ENCODE data around the gene NME7. TPM values are rescaled to one million over a fixed set of nuclear protein-coding genes. Genes with fewer than 3 reads are reported as not detected.

NME7 gene
- total RNA-seq, 1 experiment from 2014 or later, result 34.2 TPM

GRCh38 chr1:169308313-169309039 is 59.1 kb downstream of the NME7 start:
- no peak for TF ChIP-seq EZH2 (IDR thresholded peaks at IDR 0.05; ENCODE audit: borderline replicate concordance, low read depth, low read length, poor library complexity, severe bottlenecking)
- TF ChIP-seq CTCF (conservative IDR thresholded peaks at IDR 0.05; ENCODE audit: low read depth, low read length), result no peak
- DNase-seq (ENCODE audit: low spot score), result no peak
- Histone ChIP-seq H3K4me1 (ENCODE audit: insufficient read depth, low read length, poor library complexity, severe bottlenecking) (peaks cover 4% of the 10 kb centered on the region), H3K36me3 (ENCODE audit: insufficient read depth, low read length, poor library complexity, severe bottlenecking) (no peaks in the 10 kb centered on the region), H3K27me3 (replicated peaks; ENCODE audit: insufficient read depth, low read depth, low read length, poor library complexity) (no peaks in the 10 kb centered on the region), H3K27ac (ENCODE audit: low read depth, low read length, poor library complexity, severe bottlenecking) (no peak overlapping the region), H3K4me3 (ENCODE audit: low read depth, low read length, poor library complexity, severe bottlenecking) (no peak overlapping the region), H3K9me3 (ENCODE audit: low read depth, low read length, poor library complexity, severe bottlenecking) (no peaks in the 10 kb centered on the region)
- intact Hi-C loops (cut with micrococcal nuclease; ENCODE audit: unreplicated experiment), result no loop called here
- no TSS peak for BruUV-seq (replicated peaks)
- POLR2A ChIA-PET (ENCODE audit: low non-redundant PET), result no interaction called here
- CTCF ChIA-PET, result no interaction called here

- intact Hi-C loops (cut with micrococcal nuclease; ENCODE audit: unreplicated experiment), result no loop called here
- TF ChIP-seq EZH2 (IDR thresholded peaks at IDR 0.05; ENCODE audit: borderline replicate concordance, low read depth, low read length, poor library complexity, severe bottlenecking) (no peak), CTCF (conservative IDR thresholded peaks at IDR 0.05; ENCODE audit: low read depth, low read length) (no peak)
- no peaks in the 10 kb centered on the region for H3K9me3 ChIP-seq (ENCODE audit: low read depth, low read length, poor library complexity, severe bottlenecking)
- ChIA-PET CTCF (no interaction called here), POLR2A (ENCODE audit: low non-redundant PET) (no interaction called here)
- no TSS peak for BruUV-seq (replicated peaks)
- H3K27ac ChIP-seq (ENCODE audit: low read depth, low read length, poor library complexity, severe bottlenecking), result no peak overlapping the region
- no peak for DNase-seq (ENCODE audit: low spot score)
- no peaks in the 10 kb centered on the region for H3K27me3 ChIP-seq (replicated peaks; ENCODE audit: insufficient read depth, low read depth, low read length, poor library complexity)
- H3K36me3 ChIP-seq (ENCODE audit: insufficient read depth, low read length, poor library complexity, severe bottlenecking), result no peaks in the 10 kb centered on the region
- peaks cover 4% of the 10 kb centered on the region for H3K4me1 ChIP-seq (ENCODE audit: insufficient read depth, low read length, poor library complexity, severe bottlenecking)
- H3K4me3 ChIP-seq (ENCODE audit: low read depth, low read length, poor library complexity, severe bottlenecking), result no peak overlapping the region
These were observed 60.4 kb downstream of the NME7 start for GRCh38 chr1:169307176-169307575.

GRCh38 chr1:169305948-169306347 is 61.6 kb downstream of the NME7 start:
- Histone ChIP-seq H3K4me3 (ENCODE audit: low read depth, low read length, poor library complexity, severe bottlenecking) (no peak overlapping the region), H3K4me1 (ENCODE audit: insufficient read depth, low read length, poor library complexity, severe bottlenecking) (peaks cover 4% of the 10 kb centered on the region), H3K27ac (ENCODE audit: low read depth, low read length, poor library complexity, severe bottlenecking) (no peak overlapping the region), H3K27me3 (replicated peaks; ENCODE audit: insufficient read depth, low read depth, low read length, poor library complexity) (no peaks in the 10 kb centered on the region), H3K9me3 (ENCODE audit: low read depth, low read length, poor library complexity, severe bottlenecking) (no peaks in the 10 kb centered on the region), H3K36me3 (ENCODE audit: insufficient read depth, low read length, poor library complexity, severe bottlenecking) (no peaks in the 10 kb centered on the region)
- ChIA-PET POLR2A (ENCODE audit: low non-redundant PET) (interaction anchor here (0.5 kb wide), 1 partner anchor 95 kb away, joined by 7 read pairs; no protein-coding TSS in a partner anchor), CTCF (no interaction called here)
- DNase-seq (ENCODE audit: low spot score), result no peak
- BruUV-seq (replicated peaks), result no TSS peak
- intact Hi-C loops (cut with micrococcal nuclease; ENCODE audit: unreplicated experiment), result no loop called here
- TF ChIP-seq EZH2 (IDR thresholded peaks at IDR 0.05; ENCODE audit: borderline replicate concordance, low read depth, low read length, poor library complexity, severe bottlenecking), result no peak
- no peak for TF ChIP-seq CTCF (conservative IDR thresholded peaks at IDR 0.05; ENCODE audit: low read depth, low read length)

All from A673 (cell line).